AG08395 (cell line): Measurements from ENCODE around the gene HASPIN.

Source experiments
- DNase-seq: peaks from one replicate; pipeline ENCODE4 v3.0.0; 2012; ENCODE audit warnings: mixed read lengths, low spot score

The HASPIN gene

DNA sequence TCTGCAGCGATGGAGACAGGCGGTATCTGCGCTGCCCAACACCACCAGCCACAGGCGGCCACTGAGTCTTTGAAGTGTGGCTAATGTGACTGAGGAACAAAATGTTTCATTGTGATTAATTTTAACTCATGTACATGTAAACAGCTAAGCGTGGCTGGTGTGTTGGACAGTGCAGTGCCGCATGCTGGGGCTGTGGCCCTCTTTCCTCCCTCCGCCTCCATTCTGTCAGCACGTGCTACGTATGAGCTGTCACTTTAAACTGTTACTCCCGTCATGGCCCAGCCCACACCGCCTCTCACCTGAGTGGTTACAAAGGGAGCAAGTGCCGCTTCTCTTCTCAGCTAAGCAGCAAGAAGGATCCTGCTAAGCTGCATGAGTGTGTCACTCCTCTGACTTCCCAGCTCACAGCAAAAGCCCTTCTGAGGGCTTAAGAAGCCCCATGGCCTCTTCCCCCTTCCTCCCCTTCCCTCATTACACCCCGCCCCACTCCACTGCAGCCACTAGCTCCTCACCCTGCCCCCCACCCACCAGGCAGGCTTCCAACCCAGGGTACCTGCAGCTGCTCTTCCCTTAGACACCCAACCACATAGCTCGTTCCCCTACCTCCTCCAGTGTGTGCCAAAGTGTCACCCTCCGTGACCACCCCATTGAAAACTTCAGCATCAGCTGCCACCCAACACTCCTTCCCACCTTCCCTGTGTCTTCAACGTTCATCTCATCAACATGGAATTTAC is 15.0 kb downstream of the HASPIN start:
- no peak for DNase-seq

DNA sequence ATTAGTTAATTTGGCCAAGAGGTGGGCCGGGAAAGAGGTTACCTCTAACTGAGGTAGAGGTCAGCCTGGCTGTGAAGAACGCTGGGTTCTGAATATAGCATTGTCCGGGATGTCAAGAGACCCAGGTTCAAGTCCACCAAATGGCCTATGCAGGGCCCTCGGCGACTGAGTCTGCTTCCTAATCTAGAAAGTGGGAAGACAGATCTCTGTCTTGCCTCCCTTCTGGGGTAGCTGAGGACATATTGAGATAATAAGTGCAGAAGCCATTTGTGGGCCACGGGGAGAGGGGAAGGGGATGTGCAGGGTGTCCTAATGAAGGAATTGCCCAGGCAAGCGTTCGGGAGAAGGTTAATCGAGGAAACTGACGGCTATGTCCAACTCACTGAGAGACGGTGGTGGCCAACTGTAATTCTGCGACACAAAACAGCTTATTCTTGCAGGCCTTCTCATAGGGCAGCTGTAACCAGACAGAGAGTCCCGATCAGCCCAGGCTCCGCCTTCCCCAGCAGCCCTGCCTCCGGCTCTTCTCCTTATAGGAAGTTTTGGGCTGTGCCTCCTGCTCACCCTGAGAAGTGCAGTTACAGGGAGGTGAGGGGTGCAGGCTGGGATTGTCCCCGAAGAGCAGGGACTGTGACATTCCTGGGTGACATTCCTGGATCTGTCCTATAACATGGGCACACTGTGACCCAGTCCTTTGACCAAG is 15.9 kb downstream of the HASPIN start:
- no peak for DNase-seq

DNA sequence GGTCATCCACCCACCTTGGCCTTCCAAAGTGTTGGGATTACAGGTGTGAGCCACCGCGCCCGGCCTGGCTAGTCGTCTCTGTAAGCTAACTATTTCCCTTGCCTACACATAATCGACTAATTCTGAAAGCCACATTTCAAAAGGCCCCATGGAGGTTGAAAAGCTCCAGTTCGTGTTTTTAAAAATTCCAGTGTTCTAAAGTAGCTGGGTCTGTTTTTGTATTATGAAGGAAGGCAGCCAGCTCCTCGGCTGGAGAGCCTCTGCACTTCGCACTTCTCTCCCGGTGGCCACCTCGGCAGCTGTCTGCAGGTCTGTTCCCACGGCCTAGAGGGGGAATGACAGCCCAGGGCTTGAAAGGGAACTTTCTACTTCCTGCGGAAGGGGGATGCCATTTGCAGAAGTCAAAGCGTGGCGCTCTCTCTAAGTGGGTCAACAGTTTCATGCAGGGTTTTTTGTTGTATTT is 16.9 kb downstream of the HASPIN start:
- no peak for DNase-seq

DNA sequence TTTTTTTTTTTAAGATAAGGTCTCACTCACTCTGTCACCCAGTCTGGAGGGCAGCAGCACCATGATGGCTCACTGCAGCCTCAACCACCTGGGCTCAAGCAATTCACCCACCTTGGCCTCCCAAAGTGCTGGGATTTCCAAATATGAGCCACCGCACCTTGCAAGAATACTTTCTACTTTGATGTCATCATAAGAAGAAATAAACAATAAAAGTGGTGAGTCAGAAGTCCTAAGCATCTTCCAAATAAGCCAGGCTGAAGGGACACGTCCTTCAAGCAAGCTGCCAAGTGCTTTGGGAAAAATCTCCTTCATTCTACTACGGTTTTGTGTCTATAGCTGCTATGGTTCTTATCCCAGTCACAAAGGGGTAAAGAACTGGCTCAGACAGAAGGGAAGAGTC is 20.3 kb downstream of the HASPIN start:
- no peak for DNase-seq

DNA sequence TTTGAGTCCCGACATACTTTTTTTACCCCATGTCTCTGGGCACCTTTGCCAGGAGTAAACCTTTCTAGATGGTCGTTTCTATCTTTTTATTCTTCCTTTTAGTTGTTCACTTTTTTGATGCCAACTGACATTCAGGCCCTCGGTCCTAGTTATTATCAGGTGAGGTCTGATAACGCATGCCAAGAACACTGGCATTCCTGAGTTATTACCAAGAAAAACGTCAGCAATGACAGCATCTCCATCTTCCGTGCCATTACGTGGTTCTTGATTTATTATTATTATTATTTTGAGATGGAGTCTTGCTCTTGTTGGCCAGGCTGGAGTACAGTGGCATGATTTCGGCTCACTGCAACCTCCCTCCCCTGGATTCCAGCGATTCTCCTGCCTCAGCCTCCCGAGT is 21.4 kb downstream of the HASPIN start:
- no peak for DNase-seq

DNA sequence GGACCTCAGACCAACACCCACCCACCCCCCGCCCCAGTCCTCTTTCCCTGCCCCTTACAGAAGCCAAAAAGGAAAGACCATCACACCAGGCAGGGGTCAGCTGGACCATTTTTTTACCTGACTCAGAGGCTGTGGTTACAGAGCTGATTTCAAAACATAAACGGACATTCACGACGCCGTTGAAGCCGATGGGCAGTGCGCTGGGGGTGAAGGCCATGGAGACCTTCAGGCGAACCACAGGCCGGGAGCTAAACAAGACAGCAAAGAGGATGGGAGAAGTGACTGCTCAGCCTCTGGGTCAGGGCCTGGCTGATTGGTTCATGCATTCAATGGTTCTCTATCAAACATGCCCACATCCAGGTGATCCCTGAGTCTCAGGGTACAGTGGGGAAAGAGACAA is 24.1 kb downstream of the HASPIN start:
- no peak for DNase-seq

DNA sequence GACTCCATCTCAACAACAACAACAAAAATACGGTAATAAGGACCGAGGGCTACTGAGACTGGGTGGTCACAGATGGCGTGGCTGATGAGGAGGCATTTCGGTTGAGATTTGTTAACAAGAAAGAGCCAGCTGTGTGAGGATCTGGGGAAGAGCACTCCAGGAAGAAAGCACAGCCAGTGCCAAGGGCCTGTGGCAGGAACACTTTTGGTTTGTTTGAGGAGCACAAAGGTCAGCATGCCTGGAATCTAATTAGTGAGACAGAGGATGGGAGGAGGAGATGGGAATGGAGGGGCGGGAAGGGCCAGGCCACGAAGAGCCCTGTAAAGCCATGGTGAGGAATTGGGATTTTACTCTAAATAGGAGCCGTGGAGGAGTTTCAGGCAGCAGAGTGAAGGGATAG is 24.9 kb downstream of the HASPIN start:
- no peak for DNase-seq

DNA sequence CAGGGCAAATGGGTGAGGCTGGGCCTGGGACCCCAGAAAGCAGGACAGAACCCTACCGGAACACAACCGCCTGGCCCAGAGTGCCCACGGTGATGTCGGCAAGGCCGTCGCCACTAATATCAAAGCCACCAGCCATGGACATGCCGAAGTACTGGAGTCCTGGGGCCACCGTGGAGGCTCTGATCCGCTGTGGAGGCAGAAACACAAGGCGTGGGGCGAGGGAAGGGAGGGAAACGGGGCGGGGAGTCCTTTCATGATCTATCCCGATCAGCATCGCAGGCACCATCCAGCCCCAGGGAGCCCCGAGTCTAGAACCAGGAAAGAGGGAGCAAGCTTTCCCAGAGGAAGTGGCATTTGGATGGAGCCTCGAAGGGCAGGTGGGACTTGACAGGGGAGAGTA is 26.6 kb downstream of the HASPIN start:
- DNase-seq = no peak

DNA sequence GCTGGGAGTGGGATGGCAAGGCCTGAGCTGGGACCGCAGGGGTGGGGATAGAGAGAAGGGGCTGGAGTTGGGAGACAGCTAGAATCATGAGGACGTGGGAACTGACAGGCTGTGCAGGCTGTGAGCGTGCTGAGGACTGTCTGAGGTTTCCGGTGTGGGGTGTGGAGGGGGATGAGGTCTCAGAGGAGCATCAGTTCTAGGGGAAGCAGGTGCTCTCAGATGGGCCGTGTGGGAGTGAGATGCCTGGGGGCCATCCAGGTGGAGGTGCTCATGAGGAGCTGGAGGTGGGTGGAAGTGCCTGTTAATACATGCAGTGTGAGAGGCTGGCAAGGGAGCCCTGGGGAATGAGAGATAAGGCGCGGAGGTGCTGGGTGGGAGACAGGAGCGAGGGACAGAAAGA is 27.2 kb downstream of the HASPIN start:
- DNase-seq = no peak

DNA sequence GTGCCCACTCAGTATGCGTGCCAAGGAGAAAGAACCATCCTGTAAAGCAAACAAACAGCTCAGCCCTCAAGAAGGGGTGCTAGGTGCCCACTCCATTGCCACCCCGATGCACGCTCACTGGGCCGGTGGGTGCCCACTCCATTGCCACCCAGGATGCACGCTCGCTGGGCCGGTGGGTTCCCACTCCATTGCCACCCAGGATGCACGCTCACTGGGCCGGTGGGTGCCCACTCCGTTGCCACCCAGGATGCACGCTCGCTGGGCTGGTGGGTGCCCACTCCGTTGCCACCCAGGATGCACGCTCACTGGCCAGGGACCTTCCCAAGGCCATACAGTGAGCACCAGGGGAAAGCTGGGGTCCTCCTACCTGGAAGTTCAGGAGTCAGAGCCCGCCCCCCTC is 28.1 kb downstream of the HASPIN start:
- no peak for DNase-seq

DNA sequence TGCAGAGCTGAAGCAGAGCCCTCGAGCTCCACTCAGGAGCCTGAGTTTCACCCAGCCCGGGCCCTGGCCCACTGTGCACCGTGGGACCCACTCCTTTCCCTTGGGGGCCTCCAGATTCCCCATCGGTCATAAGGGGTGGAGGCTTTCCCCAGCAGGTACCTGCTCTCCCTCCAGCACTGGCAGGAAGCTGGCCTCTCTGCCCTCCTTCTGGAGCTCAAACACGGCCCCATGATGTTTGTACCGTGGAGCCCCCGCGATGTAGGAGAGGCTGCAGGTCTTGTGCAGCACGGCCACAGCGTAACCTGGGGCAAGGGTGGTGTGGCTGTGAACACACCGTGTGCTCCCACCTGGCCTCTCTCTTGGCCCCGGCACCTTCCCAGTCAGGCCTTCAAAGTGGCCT is 29.9 kb downstream of the HASPIN start:
- no peak for DNase-seq

DNA sequence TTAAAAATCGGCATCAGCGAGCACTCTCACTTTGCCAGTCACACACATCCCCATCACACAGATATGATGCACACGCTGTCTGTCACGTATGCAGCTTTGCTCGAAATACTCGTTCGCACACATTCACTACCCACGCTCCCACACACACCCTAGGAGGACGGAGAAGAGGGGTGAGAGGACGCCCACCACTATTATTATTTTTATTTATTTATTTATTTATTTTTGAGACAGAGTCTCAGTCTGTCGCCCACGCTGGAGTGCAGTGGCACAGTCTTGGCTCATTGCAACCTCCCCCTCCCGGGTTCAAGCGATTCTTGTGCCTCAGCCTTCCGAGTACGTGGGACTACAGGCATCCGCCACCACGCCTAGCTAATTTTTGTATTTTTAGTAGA is 30.4 kb downstream of the HASPIN start:
- no peak for DNase-seq

DNA sequence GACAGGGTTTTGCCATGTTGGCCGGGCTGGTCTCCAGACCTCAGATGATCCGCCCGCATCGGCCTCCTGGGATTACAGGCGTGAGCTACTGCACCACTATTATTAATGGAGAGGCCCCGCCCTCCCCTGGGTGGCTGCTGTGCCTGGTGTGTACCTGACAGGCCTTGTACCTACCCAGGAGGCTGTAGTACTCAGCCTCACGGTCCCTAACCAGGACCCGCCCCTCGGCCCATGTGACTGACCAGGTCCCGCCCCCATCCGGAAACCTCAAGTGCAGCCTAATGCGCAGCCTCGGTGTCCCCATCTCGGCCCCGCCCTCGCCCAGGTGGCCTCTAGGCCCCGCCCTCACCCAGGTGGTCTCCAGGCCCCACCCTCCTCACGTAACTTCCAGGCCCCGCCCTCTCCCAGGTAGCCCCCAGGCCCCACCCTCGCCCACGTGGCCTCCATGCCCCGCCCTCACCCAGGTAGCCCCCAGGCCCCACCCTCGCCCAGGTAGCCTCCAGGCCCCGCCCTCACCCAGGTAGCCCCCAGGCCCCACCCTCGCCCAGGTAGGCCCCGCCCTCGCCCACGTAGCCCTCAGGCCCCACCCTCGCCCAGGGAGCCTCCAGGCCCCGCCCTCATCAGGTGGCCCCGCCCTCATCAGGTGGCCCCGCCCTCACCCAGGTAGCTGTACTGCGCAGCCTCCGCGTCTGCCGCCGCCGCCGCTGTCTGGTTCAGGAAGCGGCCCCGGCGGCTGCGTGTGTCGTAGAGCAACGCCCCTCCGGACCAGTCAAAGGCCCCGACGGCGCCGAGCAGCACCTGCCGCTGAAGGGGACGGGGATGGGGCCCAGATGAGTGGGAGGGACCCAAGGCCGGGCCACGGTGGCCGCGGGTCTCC is 31.0 kb downstream of the HASPIN start:
- DNase-seq = no peak

DNA sequence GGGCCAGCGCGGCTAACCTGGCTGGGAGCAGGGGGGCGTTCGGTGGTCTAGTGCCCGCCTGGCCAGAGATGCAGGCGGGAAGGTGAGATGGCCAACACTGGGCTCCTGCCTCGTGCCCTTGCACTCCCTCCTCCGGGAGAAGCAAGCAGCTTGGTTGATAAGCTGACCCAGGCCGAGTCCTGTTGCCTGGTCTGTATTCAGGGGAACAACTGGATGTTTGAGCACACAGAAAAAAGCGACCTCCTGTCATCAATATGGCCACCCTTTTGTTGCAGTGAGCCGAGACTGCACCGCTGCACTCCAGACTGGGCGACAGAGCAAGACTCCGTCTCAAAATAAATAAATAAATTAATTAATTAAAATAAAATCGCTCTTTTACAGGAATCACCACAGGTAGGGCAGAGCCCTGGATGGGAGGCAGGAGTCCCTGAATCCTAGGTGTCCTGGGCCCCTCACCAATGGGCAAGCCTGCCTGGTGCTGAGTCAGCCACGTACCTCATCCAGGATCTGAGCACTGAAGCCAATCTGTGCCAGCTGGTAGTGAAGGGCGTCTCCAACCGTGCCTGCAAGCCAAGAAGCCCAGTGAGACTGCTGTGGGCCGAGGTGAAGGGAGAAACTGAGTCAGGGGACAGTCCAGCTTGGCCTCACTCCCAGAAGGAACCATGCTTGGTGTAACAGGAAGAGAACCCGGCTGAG is 31.8 kb downstream of the HASPIN start:
- no peak for DNase-seq

DNA sequence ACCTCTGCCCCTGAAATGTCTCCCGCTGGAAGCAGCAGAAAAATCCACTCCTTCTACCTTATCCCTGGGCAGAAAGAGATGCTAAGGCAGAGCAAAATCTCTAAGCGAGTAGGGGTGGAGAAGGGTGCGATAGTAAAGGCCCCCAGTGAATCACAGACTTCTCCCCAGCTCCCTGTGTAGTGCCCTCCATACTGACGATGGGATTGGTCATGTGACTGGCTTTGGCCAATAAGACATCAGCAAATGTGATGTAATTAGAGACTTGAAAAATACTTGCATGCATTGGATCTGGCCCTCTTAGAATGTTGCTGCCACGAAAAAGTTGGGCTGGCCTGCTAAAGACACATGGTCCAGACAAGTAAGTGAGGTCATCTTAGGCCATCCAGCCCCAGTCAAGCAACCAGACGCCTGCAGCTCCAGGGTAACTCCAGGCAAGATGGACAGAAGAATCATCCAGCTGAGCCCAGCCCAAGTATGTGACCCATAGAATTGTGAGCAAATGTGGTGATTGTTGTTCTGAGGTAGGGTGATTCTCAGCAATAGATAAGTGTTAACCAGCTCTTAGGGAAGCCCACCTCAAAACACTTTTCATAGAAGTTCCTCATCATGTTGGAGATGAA is 36.0 kb downstream of the HASPIN start:
- no peak for DNase-seq

DNA sequence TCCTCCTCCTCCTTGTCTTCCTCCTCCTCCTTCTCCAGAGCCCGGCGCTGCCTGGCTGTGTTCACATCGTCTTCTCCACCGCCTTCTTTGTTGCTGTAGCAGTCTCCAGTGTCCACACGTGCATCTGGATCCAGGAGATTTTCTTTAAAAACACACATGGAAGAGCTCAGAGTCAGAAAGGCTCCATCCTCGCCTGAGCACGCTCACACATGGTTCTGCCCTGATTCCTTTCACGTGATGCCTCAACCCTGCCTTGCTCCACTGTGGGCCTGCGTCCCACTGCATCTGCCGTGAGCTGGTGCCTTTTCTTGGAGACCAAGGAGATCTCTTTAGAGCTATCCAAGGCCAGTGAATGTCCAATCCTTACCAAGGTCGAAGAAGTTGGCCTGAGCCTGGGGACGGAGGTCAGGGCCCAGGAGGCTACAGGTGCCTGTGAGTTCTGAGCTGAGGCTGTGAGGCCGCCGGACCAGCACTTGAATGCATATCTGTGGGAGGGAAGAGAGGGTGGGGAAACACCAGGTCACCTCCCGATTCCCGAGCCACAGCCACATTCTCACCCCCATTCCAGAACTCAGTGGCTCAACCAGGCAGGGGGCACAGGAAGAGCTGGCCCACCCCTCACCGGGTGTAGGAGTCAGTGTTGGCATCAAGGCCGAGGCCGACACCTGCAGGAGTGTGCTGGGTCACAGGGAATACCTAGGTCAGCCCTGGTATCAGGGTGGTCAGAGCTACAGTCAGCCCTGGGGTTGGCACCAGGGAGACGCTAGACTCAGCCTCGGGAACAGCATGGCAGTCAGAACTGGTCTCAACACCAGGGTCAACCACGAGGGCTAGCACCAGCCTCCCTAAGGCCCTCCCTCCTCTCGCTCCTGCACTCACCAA is 37.6 kb downstream of the HASPIN start:
- no peak for DNase-seq

DNA sequence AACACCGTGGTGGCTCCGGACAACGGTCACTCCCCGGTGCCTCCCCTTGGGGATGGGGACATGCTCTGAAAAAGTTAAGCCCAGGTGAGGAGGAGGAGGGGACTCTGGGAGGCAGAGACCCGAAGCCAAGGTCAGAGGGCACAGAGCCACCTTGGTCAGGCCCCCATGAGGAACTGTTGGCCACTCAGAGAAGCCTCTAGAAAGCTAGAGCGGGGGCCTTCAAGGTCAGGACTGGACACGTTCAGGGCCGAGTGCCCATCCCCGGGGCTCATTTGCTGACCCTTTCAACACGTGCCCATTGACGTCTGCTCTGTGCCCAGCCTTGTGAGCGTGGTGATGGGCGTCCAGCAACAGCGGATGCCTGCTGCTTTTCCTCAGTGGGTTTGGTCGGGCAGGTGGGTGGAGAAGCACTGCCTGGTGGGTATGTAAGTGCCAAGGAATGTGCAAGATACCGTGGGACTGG is 38.2 kb downstream of the HASPIN start:
- no peak for DNase-seq

DNA sequence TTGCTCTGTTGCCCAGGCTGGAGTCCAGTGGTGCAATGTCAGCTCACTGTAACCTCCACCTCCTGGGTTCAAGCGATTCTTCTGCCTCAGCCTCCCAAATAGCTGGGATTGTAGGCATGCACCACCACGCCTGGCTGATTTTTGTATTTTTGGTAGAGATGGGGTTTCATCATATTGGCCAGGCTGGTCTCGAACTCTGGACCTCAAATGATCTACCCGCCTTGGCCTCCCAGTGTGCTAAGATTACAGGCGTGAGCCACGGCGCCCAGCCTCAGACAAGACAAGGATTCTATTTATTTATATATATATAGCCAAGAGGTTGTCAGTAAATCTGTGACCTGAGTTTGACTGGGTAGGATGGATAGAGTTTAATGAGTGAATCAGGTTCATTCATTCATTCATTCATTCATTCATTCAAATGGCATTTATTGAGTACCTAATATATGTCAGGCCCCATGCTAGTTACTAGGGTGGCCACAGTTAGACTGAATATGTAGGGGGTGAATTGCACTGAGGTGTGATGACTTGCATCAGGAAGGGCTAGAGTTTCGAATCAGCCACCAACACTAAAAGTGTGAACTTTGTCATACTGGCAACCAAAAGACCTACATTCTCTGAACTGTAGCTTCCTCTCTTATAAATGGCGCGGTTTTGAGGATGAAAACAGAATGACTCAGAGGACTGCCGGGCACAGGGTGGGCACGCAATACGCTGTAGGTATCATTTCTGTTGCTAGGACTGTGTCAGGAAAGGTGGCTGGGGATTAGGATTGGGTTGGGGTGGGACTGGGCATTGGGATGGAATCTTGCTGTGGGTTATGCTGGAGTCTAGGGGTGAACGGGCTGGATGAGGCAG is 39.4 kb downstream of the HASPIN start:
- no peak for DNase-seq

DNA sequence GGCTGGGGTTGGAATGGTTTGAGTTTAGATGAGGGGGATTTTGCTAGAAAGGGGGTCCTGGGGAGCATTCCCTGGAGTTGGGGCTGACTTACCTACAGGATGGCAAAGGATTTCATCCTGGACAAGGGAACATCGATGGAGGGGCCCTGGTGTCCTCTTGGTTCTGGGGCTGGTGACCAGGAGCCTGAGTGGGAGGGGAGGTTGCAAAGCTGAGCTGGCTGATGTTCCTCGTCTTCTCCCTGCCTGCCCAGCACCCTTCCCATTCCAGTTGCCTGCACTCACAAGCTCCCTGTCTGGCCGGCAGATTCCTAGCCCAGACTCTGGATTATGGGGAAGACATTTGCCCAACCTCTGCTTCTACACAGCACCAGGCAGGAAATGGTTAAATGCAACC is 40.1 kb downstream of the HASPIN start:
- no peak for DNase-seq

DNA sequence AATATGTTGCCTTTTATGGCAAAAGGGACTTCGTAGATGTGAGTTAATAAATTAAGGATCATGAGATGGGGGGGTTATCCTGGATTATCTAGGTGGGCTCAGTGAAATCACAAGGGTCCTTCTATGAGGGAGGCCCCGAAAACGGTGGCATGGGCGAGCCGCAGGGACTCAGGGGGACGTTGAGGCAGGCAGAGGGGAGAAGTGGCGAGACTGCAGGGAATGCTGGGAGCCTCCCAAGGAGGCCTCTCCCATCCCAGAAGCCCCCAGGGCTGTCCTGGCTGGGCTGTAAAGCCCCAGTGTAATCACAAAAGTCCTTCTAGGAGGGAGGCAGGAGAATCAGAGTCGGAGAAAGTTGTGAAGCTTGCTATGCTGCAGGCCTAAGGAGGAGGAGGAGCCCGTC is 42.3 kb downstream of the HASPIN start:
- no peak for DNase-seq
